Measurements from ENCODE around the gene CORO7.

DNA sequence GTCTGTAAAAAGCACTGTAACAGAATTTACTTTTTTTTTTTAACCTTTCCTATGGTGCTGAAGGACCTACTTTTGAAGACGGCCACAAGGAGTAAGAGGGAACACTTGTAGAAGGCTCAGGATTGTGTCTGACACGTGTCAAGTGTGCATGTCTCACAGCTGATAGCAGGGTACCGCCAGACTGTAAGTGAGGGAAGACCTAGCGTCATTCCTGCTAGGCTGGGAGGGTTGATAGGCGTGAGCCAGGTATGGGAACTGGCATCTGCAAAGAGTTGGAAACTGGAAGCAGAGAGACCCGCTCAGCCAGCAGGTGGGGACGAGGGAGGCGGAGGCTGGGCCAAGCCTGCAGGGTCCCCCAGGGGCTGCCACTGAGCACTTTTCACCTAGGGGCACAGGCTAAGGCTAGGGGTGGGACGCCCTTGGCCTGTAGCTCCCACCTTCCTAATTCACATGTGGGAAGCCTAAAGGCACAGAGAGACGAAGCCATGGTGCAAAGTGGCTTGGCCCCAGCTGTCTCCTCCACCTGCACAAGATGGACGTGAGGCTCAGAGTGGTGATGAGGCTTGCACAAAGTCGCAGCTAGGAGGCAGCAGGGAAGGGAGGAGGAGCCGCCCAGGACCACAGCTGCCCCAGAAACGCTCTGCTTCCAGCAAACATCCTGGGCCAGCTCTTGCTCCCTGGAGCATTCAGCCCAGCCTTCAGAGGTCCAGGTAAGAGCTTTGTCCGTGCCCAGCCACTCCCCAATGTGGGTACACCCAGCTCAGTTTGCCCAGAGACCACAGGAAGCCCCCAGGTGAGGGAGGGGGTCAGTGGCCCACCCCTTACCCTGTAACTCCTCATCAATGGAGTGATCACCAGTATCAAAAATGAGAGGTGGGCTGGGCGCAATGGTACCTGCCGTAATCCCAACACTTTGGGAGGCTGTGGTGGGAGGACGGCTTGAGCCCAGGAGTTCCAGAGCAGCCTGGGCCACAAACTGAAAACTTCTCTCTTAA is 25.8 kb downstream of the CORO7 start:
- TF ChIP-seq, protein P1, sequence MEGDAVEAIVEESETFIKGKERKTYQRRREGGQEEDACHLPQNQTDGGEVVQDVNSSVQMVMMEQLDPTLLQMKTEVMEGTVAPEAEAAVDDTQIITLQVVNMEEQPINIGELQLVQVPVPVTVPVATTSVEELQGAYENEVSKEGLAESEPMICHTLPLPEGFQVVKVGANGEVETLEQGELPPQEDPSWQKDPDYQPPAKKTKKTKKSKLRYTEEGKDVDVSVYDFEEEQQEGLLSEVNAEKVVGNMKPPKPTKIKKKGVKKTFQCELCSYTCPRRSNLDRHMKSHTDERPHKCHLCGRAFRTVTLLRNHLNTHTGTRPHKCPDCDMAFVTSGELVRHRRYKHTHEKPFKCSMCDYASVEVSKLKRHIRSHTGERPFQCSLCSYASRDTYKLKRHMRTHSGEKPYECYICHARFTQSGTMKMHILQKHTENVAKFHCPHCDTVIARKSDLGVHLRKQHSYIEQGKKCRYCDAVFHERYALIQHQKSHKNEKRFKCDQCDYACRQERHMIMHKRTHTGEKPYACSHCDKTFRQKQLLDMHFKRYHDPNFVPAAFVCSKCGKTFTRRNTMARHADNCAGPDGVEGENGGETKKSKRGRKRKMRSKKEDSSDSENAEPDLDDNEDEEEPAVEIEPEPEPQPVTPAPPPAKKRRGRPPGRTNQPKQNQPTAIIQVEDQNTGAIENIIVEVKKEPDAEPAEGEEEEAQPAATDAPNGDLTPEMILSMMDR (IDR thresholded peaks at IDR 0.05), result no peak
- TF ChIP-seq EP300 (IDR thresholded peaks at IDR 0.05), result no peak

Measured in suprapubic skin (tissue), 3 donors.